ENCODE measurements around the gene RNF34.

RNF34 gene

GRCh38 chr12:121413917-121414316, 14.0 kb downstream of the RNF34 start:
- no peaks in the 10 kb centered on the region for H3K9me3 ChIP-seq (ENCODE audit: control insufficient read depth, low read length)
- no peaks in the 10 kb centered on the region for H3K4me1 ChIP-seq (ENCODE audit: control insufficient read depth, insufficient read depth, low read length)
- H3K27ac ChIP-seq (ENCODE audit: insufficient read depth, low read depth, low read length, poor library complexity, severe bottlenecking) = no peak overlapping the region
- peaks cover 16% of the 10 kb centered on the region for H3K36me3 ChIP-seq (ENCODE audit: control insufficient read depth, insufficient read depth, low read length)
- H3K4me3 ChIP-seq (ENCODE audit: insufficient read depth, low read depth, low read length) = no peak overlapping the region
- WGBS, 2 experiments = 93 to 100% methylated on average over 1 of the region's 1 CpG
- H3K27me3 ChIP-seq (ENCODE audit: control insufficient read depth, insufficient read depth, low read length, poor library complexity, severe bottlenecking) = no peaks in the 10 kb centered on the region

GRCh38 chr12:121417847-121418246, 17.9 kb downstream of the RNF34 start:
- 93 to 96% methylated on average over 6 of the region's 6 CpGs for WGBS, 2 experiments
- H3K36me3 ChIP-seq (ENCODE audit: control insufficient read depth, insufficient read depth, low read length) = peaks cover 47% of the 10 kb centered on the region

GRCh38 chr12:121420109-121420508, 20.2 kb downstream of the RNF34 start:
- H3K4me3 ChIP-seq (ENCODE audit: insufficient read depth, low read depth, low read length) = no peak overlapping the region
- no peaks in the 10 kb centered on the region for H3K9me3 ChIP-seq (ENCODE audit: control insufficient read depth, low read length)
- H3K4me1 ChIP-seq (ENCODE audit: control insufficient read depth, insufficient read depth, low read length) = no peaks in the 10 kb centered on the region
- WGBS, 2 experiments = 95 to 98% methylated on average over 6 of the region's 6 CpGs
- H3K27me3 ChIP-seq (ENCODE audit: control insufficient read depth, insufficient read depth, low read length, poor library complexity, severe bottlenecking) = no peaks in the 10 kb centered on the region
- no peak overlapping the region for H3K27ac ChIP-seq (ENCODE audit: insufficient read depth, low read depth, low read length, poor library complexity, severe bottlenecking)
- peaks cover 62% of the 10 kb centered on the region for H3K36me3 ChIP-seq (ENCODE audit: control insufficient read depth, insufficient read depth, low read length)

More at GRCh38 chr12:121417847-121418246, 17.9 kb downstream of the RNF34 start:
- Histone ChIP-seq H3K9me3 (ENCODE audit: control insufficient read depth, low read length) (no peaks in the 10 kb centered on the region), H3K27me3 (ENCODE audit: control insufficient read depth, insufficient read depth, low read length, poor library complexity, severe bottlenecking) (no peaks in the 10 kb centered on the region), H3K4me3 (ENCODE audit: insufficient read depth, low read depth, low read length) (no peak overlapping the region), H3K4me1 (ENCODE audit: control insufficient read depth, insufficient read depth, low read length) (no peaks in the 10 kb centered on the region), H3K27ac (ENCODE audit: insufficient read depth, low read depth, low read length, poor library complexity, severe bottlenecking) (no peak overlapping the region)

- H3K36me3 ChIP-seq (ENCODE audit: control insufficient read depth, insufficient read depth, low read length) = peaks cover 61% of the 10 kb centered on the region
- no peak overlapping the region for H3K4me3 ChIP-seq (ENCODE audit: insufficient read depth, low read depth, low read length)
- 97% methylated on average over 14 of the region's 14 CpGs for WGBS, 2 experiments
- H3K27ac ChIP-seq (ENCODE audit: insufficient read depth, low read depth, low read length, poor library complexity, severe bottlenecking) = no peak overlapping the region
- no peaks in the 10 kb centered on the region for H3K4me1 ChIP-seq (ENCODE audit: control insufficient read depth, insufficient read depth, low read length)
- H3K9me3 ChIP-seq (ENCODE audit: control insufficient read depth, low read length) = no peaks in the 10 kb centered on the region
- H3K27me3 ChIP-seq (ENCODE audit: control insufficient read depth, insufficient read depth, low read length, poor library complexity, severe bottlenecking) = no peaks in the 10 kb centered on the region
These were observed 23.3 kb downstream of the RNF34 start for GRCh38 chr12:121423253-121423652.

- Histone ChIP-seq H3K27me3 (ENCODE audit: control insufficient read depth, insufficient read depth, low read length, poor library complexity, severe bottlenecking) (no peaks in the 10 kb centered on the region), H3K36me3 (ENCODE audit: control insufficient read depth, insufficient read depth, low read length) (peaks cover 67% of the 10 kb centered on the region), H3K27ac (ENCODE audit: insufficient read depth, low read depth, low read length, poor library complexity, severe bottlenecking) (no peak overlapping the region), H3K9me3 (ENCODE audit: control insufficient read depth, low read length) (no peaks in the 10 kb centered on the region), H3K4me1 (ENCODE audit: control insufficient read depth, insufficient read depth, low read length) (no peaks in the 10 kb centered on the region), H3K4me3 (ENCODE audit: insufficient read depth, low read depth, low read length) (no peak overlapping the region)
- 95 to 96% methylated on average over 13 of the region's 13 CpGs for WGBS, 2 experiments
These were observed 24.0 kb downstream of the RNF34 start for GRCh38 chr12:121423682-121424623.

- Histone ChIP-seq H3K27ac (ENCODE audit: insufficient read depth, low read depth, low read length, poor library complexity, severe bottlenecking) (no peak overlapping the region), H3K27me3 (ENCODE audit: control insufficient read depth, insufficient read depth, low read length, poor library complexity, severe bottlenecking) (no peaks in the 10 kb centered on the region), H3K4me1 (ENCODE audit: control insufficient read depth, insufficient read depth, low read length) (no peaks in the 10 kb centered on the region), H3K9me3 (ENCODE audit: control insufficient read depth, low read length) (no peaks in the 10 kb centered on the region), H3K36me3 (ENCODE audit: control insufficient read depth, insufficient read depth, low read length) (peaks cover 70% of the 10 kb centered on the region), H3K4me3 (ENCODE audit: insufficient read depth, low read depth, low read length) (no peak overlapping the region)
- WGBS, 2 experiments = 96 to 100% methylated on average over 1 of the region's 1 CpG
These were observed 24.7 kb downstream of the RNF34 start for GRCh38 chr12:121424624-121424975.

GRCh38 chr12:121427556-121428050, 27.7 kb downstream of the RNF34 start:
- H3K9me3 ChIP-seq (ENCODE audit: control insufficient read depth, low read length) = no peaks in the 10 kb centered on the region
- H3K27ac ChIP-seq (ENCODE audit: insufficient read depth, low read depth, low read length, poor library complexity, severe bottlenecking) = no peak overlapping the region
- 100% methylated on average over 2 of the region's 2 CpGs for WGBS, 2 experiments
- peaks cover 67% of the 10 kb centered on the region for H3K36me3 ChIP-seq (ENCODE audit: control insufficient read depth, insufficient read depth, low read length)
- H3K4me1 ChIP-seq (ENCODE audit: control insufficient read depth, insufficient read depth, low read length) = no peaks in the 10 kb centered on the region
- H3K27me3 ChIP-seq (ENCODE audit: control insufficient read depth, insufficient read depth, low read length, poor library complexity, severe bottlenecking) = no peaks in the 10 kb centered on the region
- no peak overlapping the region for H3K4me3 ChIP-seq (ENCODE audit: insufficient read depth, low read depth, low read length)

- Histone ChIP-seq H3K9me3 (ENCODE audit: control insufficient read depth, low read length) (no peaks in the 10 kb centered on the region), H3K27ac (ENCODE audit: insufficient read depth, low read depth, low read length, poor library complexity, severe bottlenecking) (no peak overlapping the region), H3K27me3 (ENCODE audit: control insufficient read depth, insufficient read depth, low read length, poor library complexity, severe bottlenecking) (no peaks in the 10 kb centered on the region), H3K36me3 (ENCODE audit: control insufficient read depth, insufficient read depth, low read length) (peaks cover 67% of the 10 kb centered on the region), H3K4me3 (ENCODE audit: insufficient read depth, low read depth, low read length) (no peak overlapping the region), H3K4me1 (ENCODE audit: control insufficient read depth, insufficient read depth, low read length) (no peaks in the 10 kb centered on the region)
- WGBS, 2 experiments = 97 to 98% methylated on average over 6 of the region's 6 CpGs
These were observed 29.0 kb downstream of the RNF34 start for GRCh38 chr12:121428883-121429282.

GRCh38 chr12:121430833-121431415, 31.0 kb downstream of the RNF34 start:
- Histone ChIP-seq H3K27me3 (ENCODE audit: control insufficient read depth, insufficient read depth, low read length, poor library complexity, severe bottlenecking) (no peaks in the 10 kb centered on the region), H3K4me1 (ENCODE audit: control insufficient read depth, insufficient read depth, low read length) (no peaks in the 10 kb centered on the region), H3K4me3 (ENCODE audit: insufficient read depth, low read depth, low read length) (no peak overlapping the region), H3K27ac (ENCODE audit: insufficient read depth, low read depth, low read length, poor library complexity, severe bottlenecking) (no peak overlapping the region), H3K9me3 (ENCODE audit: control insufficient read depth, low read length) (no peaks in the 10 kb centered on the region), H3K36me3 (ENCODE audit: control insufficient read depth, insufficient read depth, low read length) (peaks cover 66% of the 10 kb centered on the region)
- 94 to 98% methylated on average over 6 of the region's 6 CpGs for WGBS, 2 experiments

GRCh38 chr12:121432740-121433480, 33.0 kb downstream of the RNF34 start:
- Histone ChIP-seq H3K27me3 (ENCODE audit: control insufficient read depth, insufficient read depth, low read length, poor library complexity, severe bottlenecking) (no peaks in the 10 kb centered on the region), H3K4me1 (ENCODE audit: control insufficient read depth, insufficient read depth, low read length) (no peaks in the 10 kb centered on the region), H3K9me3 (ENCODE audit: control insufficient read depth, low read length) (no peaks in the 10 kb centered on the region), H3K36me3 (ENCODE audit: control insufficient read depth, insufficient read depth, low read length) (peaks cover 65% of the 10 kb centered on the region), H3K27ac (ENCODE audit: insufficient read depth, low read depth, low read length, poor library complexity, severe bottlenecking) (no peak overlapping the region), H3K4me3 (ENCODE audit: insufficient read depth, low read depth, low read length) (no peak overlapping the region)
- 96% methylated on average over 11 of the region's 11 CpGs for WGBS, 2 experiments

All from ectodermal cell (in vitro differentiated cells).